H9 (cell line): ENCODE data around the gene CACNA2D3. TPM values are rescaled to one million over a fixed set of nuclear protein-coding genes. Genes with fewer than 3 reads are reported as not detected.

Source experiments
- DNase-seq: peaks from one replicate; pipeline ENCODE4 v3.0.0-alpha.2; 2017
- H2AFZ ChIP-seq: one replicate; pipeline ENCODE4 v1.6.1; 2013; ENCODE audit warnings: mild to moderate bottlenecking, low read length, control low read depth, moderate library complexity
- H2AK5ac ChIP-seq: 2 replicates; pipeline ENCODE4 v1.6.1; 2013; ENCODE audit warnings: low read length, control low read depth, mixed read lengths; ENCODE audit not compliant: insufficient read length
- H2BK120ac ChIP-seq: one replicate; pipeline ENCODE4 v1.6.1; 2013; ENCODE audit warnings: low read depth, mild to moderate bottlenecking, low read length, control low read depth, inconsistent platforms; ENCODE audit not compliant: poor library complexity, severe bottlenecking
- H2BK12ac ChIP-seq: 2 replicates; pipeline ENCODE4 v1.6.1; 2013; ENCODE audit warnings: low read length, control low read depth, mixed read lengths, low read depth; ENCODE audit not compliant: insufficient read length
- H2BK15ac ChIP-seq: 2 replicates; pipeline ENCODE4 v1.6.1; 2013; ENCODE audit warnings: low read depth, low read length, control low read depth
- H2BK20ac ChIP-seq: one replicate; pipeline ENCODE4 v1.6.1; 2013; ENCODE audit warnings: low read depth, mild to moderate bottlenecking, low read length, control low read depth, inconsistent platforms; ENCODE audit not compliant: poor library complexity, severe bottlenecking
- H2BK5ac ChIP-seq: 2 replicates; pipeline ENCODE4 v1.6.1; 2013; ENCODE audit warnings: low read length, control low read depth, mixed read lengths; ENCODE audit not compliant: insufficient read length
- H3K14ac ChIP-seq: 2 replicates; pipeline ENCODE4 v1.6.1; 2013; ENCODE audit warnings: low read length, control low read depth; ENCODE audit not compliant: insufficient read depth
- H3K18ac ChIP-seq: 2 replicates; pipeline ENCODE4 v1.6.1; 2013; ENCODE audit warnings: low read depth, mild to moderate bottlenecking, mixed read lengths, low read length, control low read depth; ENCODE audit not compliant: insufficient read length
- H3K23ac ChIP-seq: 2 replicates; pipeline ENCODE4 v1.6.1; 2013; ENCODE audit warnings: low read length, control low read depth, mixed read lengths, low read depth; ENCODE audit not compliant: insufficient read length
- H3K23me2 ChIP-seq: 2 replicates; pipeline ENCODE4 v1.6.1; 2013; ENCODE audit warnings: low read depth, mild to moderate bottlenecking, mixed read lengths, low read length, control low read depth; ENCODE audit not compliant: insufficient read length, poor library complexity, severe bottlenecking
- H3K27ac ChIP-seq: 2 replicates; pipeline ENCODE4 v1.5.1; 2013; ENCODE audit warnings: low read length, control low read depth, mixed read lengths, low read depth; ENCODE audit not compliant: insufficient read length
- H3K27me3 ChIP-seq: 2 replicates; pipeline ENCODE4 v1.6.1; 2013; ENCODE audit warnings: low read length, control low read depth, inconsistent platforms; ENCODE audit not compliant: insufficient read depth
- H3K4ac ChIP-seq: 2 replicates; pipeline ENCODE4 v1.6.1; 2013; ENCODE audit warnings: low read depth, mild to moderate bottlenecking, control low read depth, inconsistent platforms, low read length, moderate library complexity
- H3K4me1 ChIP-seq: 2 replicates; pipeline ENCODE4 v1.6.1; 2013; ENCODE audit warnings: low read length, control low read depth, inconsistent platforms; ENCODE audit not compliant: insufficient read depth
- H3K4me2 ChIP-seq: 2 replicates; pipeline ENCODE4 v1.6.1; 2013; ENCODE audit warnings: low read length, control low read depth, mixed read lengths; ENCODE audit not compliant: insufficient read length, insufficient read depth
- H3K56ac ChIP-seq: 2 replicates; pipeline ENCODE4 v1.6.1; 2013; ENCODE audit warnings: low read depth, mild to moderate bottlenecking, mixed read lengths, low read length, control low read depth; ENCODE audit not compliant: insufficient read length
- H3K79me1 ChIP-seq: 2 replicates; pipeline ENCODE4 v1.6.1; 2013; ENCODE audit warnings: low read depth, mild to moderate bottlenecking, moderate library complexity, low read length, control low read depth, inconsistent platforms; ENCODE audit not compliant: insufficient read depth, poor library complexity, severe bottlenecking
- H3K79me2 ChIP-seq: 2 replicates; pipeline ENCODE4 v1.6.1; 2013; ENCODE audit warnings: low read length, control low read depth, inconsistent platforms; ENCODE audit not compliant: insufficient read depth
- H3K9ac ChIP-seq: 2 replicates; pipeline ENCODE4 v1.6.1; 2013; ENCODE audit warnings: low read length, control low read depth, mixed read lengths; ENCODE audit not compliant: insufficient read length; ENCODE audit errors: extremely low read depth
- H3K9me3 ChIP-seq: one replicate; pipeline ENCODE4 v1.6.1; 2013; ENCODE audit warnings: low read depth, low read length, inconsistent platforms; ENCODE audit not compliant: control insufficient read depth
- H3T11ph ChIP-seq: one replicate; pipeline ENCODE4 v1.6.1; 2013; ENCODE audit warnings: mild to moderate bottlenecking, low read length, control low read depth, inconsistent platforms
- H4K20me1 ChIP-seq: one replicate; pipeline ENCODE4 v1.6.1; 2013; ENCODE audit not compliant: control insufficient read depth, insufficient read length, insufficient read depth
- H4K5ac ChIP-seq: 2 replicates; pipeline ENCODE4 v1.6.1; 2013; ENCODE audit warnings: low read depth, mild to moderate bottlenecking, mixed read lengths, low read length, control low read depth; ENCODE audit not compliant: insufficient read length
- H4K8ac ChIP-seq: replicated peaks from 2 replicates; pipeline ENCODE4 v1.6.1; 2013; ENCODE audit warnings: low read length, control low read depth, mixed read lengths, low read depth; ENCODE audit not compliant: insufficient read length
- H4K91ac ChIP-seq: 2 replicates; pipeline ENCODE4 v1.6.1; 2013; ENCODE audit warnings: low read depth, mild to moderate bottlenecking, moderate library complexity, mixed read lengths, low read length, control low read depth; ENCODE audit not compliant: insufficient read length
- H3K27ac Mint-ChIP-seq, 3 experiments: 2 replicates in 2 of 3; 3 replicates in 1 of 3; pipeline ENCODE4 v1.8.0; 2020 to 2021; ENCODE audit warnings: mixed read lengths in 3 of 3, mild to moderate bottlenecking in 1 of 3, moderate library complexity in 1 of 3
- H3K27me3 Mint-ChIP-seq: 2 replicates; pipeline ENCODE4 v1.8.0; 2021; ENCODE audit warnings: low read depth, mild to moderate bottlenecking, moderate library complexity, mixed read lengths
- H3K36me3 Mint-ChIP-seq, 3 experiments: 2 replicates in 2 of 3; 3 replicates in 1 of 3; pipeline ENCODE4 v1.8.0; 2020 to 2021; ENCODE audit warnings: low read depth in 3 of 3, mixed read lengths in 3 of 3; ENCODE audit not compliant: insufficient read depth in 1 of 3
- H3K4me1 Mint-ChIP-seq, 2 experiments: 2 replicates each; pipeline ENCODE4 v1.8.0; 2020; ENCODE audit warnings: mixed read lengths in 2 of 2
- H3K4me3 Mint-ChIP-seq, 2 experiments: 2 replicates in 1 of 2; 3 replicates in 1 of 2; pipeline ENCODE4 v1.8.0; 2020 to 2021; ENCODE audit warnings: mild to moderate bottlenecking in 2 of 2, mixed read lengths in 2 of 2, moderate library complexity in 1 of 2
- H3K9me3 Mint-ChIP-seq, 2 experiments: 2 replicates in 1 of 2; 3 replicates in 1 of 2; pipeline ENCODE4 v1.8.0; 2020; ENCODE audit warnings: mild to moderate bottlenecking in 2 of 2, mixed read lengths in 2 of 2, moderate library complexity in 1 of 2
- CTCF ChIP-seq: fragments of 200-600 bp; sonication (generic); conservative IDR thresholded peaks from 3 replicates; pipeline ENCODE4 v1.8.0; 2021; ENCODE audit warnings: antibody characterized with exemption, mild to moderate bottlenecking
- whole genome bisulfite sequencing: extraction: QIAGEN DNeasy Blood & Tissue Kit; methylation state at CpG from one replicate; pipeline ENCODE4 v1.1.7; 2013; ENCODE audit warnings: missing lambda C conversion rate, low lambda C conversion rate, mixed read lengths; ENCODE audit not compliant: insufficient read length; ENCODE audit errors: extremely low coverage; 5-methylcytosine and 5-hydroxymethylcytosine counted together
- total RNA-seq: library from RNA; stranded (reverse); gene quantifications from 2 replicates; pipeline ENCODE4 v1.2.1, GENCODE V29; 2021

The CACNA2D3 gene
- total RNA-seq, 1 experiment from 2014 or later = 3.2 TPM

DNA sequence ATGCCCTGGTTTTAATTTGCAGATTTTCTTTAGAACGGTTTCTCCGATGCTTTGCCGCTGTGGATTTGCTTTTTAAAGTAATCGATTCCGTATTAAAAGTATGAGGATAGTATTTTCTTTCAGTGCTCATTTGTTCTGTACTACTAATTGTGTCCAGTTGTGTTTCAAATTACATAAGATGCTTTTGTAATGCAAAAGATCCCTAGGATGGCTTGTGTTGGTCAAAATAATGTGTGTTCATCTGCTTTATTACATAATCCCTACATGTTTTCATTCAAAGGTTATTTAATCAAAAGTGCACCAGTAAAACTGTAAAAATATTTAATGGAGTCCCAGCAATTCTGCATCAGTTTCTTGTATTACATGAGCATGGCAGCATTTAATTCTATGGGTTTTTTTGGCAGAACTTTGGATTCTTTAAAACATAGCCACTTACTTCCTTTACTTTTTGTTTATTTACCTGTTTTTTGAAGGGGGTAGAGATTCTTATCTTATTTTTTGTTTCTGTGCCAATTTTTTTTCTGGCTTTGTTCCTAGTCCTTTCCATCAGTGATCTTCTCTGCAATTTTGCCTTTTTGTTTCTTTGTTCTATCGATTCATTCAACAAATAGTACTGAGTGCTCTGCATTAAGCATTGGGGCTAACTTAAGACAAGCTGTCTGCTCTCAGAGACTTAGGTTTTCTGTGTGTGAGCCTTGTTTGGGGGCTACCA, 452.7 kb downstream of the CACNA2D3 start:
- no peak overlapping the region for H2BK5ac ChIP-seq
- no peak for TF ChIP-seq CTCF
- no peak overlapping the region for H4K91ac ChIP-seq
- no peak overlapping the region for H3K14ac ChIP-seq
- Mint-ChIP-seq H3K27me3 (peaks cover 1% of the 10 kb centered on the region), H3K9me3 (peaks cover 0 to 3% of the 10 kb centered on the region in 2 experiments; a peak in 1 of 5 replicates), H3K27ac (no peak overlapping the region), H3K4me1 (peaks cover 6 to 7% of the 10 kb centered on the region in 2 experiments; a peak in 2 of 4 replicates), H3K36me3 (no peaks in the 10 kb centered on the region), H3K4me3 (no peak overlapping the region)
- H3K56ac ChIP-seq = no peak overlapping the region
- no peak overlapping the region for H2BK120ac ChIP-seq
- no peak for DNase-seq
- H4K8ac ChIP-seq = no peak overlapping the region
- H2BK12ac ChIP-seq = no peak overlapping the region
- H3K27me3 ChIP-seq = no peaks in the 10 kb centered on the region
- no peak overlapping the region for H3K27ac ChIP-seq
- no peak overlapping the region for H2AFZ ChIP-seq
- no peak overlapping the region for H2BK20ac ChIP-seq
- no peaks in the 10 kb centered on the region for H3K23me2 ChIP-seq
- no peaks in the 10 kb centered on the region for H3K4me1 ChIP-seq
- no peaks in the 10 kb centered on the region for H3K9me3 ChIP-seq
- no peaks in the 10 kb centered on the region for H3K79me2 ChIP-seq
- no peaks in the 10 kb centered on the region for H3K79me1 ChIP-seq
- H3K9ac ChIP-seq = no peak overlapping the region
- WGBS = no CpG with 5 or more reads among the region's 6 CpGs
- H3K4ac ChIP-seq = no peak overlapping the region
- H3K18ac ChIP-seq = no peak overlapping the region
- H4K5ac ChIP-seq = no peak overlapping the region
- no peaks in the 10 kb centered on the region for H4K20me1 ChIP-seq
- H3T11ph ChIP-seq = no peak overlapping the region
- H2AK5ac ChIP-seq = no peak overlapping the region
- no peak overlapping the region for H2BK15ac ChIP-seq
- no peak overlapping the region for H3K23ac ChIP-seq
- H3K4me2 ChIP-seq = no peak overlapping the region
